Fibroblast of skin of scalp (primary cell): ENCODE results near the gene SNRNP25.

ENCODE experiments used
- DNase-seq: peaks from one replicate; pipeline ENCODE4 v3.0.0-alpha.2; 2013

The SNRNP25 gene

DNA sequence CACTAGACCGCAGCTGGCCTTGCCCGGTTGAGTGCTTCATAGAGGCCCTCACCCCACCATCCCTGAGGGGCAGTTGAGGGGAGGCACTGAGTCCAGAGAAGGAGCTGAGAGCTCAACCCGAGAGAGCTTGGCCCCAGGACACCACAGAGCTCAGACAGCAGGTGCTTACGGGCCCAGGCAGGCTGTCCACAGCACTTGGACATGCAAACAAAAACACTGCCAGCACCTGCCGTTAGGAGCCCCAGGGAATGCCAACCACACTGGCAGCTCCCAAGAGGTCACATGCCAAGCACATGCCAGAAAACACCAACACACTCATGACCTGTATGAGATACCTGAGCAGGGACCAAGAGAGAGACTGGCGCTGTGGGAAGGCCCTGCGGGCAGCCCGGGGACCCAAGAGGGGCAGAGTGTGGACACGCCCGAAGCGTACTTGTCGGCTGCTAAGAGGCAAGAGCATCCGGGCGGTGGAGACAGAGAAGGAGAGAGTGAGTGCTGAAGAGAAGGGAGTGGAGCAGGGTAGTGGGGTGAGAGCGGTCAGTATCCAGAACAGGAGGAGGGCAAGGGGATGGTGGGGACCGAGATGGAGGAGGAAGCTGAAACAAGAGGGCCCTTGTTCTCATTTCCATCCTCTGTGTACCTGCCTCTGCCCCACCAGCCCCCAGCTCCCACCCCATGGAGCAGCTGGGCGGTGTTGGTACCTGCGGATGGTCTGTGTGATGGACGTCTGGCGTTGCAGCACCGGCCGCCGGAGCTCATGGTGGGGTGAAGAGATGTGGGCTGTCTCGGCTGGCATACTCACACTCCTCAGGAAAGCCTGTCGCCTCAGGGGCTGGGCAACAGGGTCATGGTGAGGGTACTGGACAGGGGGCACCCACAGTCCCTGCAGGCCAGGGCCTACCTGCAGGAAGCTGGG is 10.6 kb downstream of the SNRNP25 start:
- DNase-seq = no peak

DNA sequence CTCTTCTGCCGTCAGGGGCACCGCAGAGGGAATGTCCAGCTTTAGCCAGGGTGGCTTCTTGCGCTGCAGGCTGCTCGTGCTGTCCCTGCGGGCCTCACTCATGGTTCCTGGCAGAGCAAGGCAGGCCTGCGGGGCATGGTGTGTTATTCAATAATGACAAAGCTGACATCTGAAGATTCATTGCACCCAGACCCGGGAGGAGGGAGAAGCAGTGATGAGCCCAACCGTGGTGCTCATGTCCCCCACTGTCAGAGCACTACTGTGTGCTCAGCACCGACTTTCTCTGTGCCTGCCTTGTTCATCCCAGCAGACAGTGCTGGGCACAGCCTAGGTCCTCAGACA is 11.3 kb downstream of the SNRNP25 start:
- DNase-seq = no peak

DNA sequence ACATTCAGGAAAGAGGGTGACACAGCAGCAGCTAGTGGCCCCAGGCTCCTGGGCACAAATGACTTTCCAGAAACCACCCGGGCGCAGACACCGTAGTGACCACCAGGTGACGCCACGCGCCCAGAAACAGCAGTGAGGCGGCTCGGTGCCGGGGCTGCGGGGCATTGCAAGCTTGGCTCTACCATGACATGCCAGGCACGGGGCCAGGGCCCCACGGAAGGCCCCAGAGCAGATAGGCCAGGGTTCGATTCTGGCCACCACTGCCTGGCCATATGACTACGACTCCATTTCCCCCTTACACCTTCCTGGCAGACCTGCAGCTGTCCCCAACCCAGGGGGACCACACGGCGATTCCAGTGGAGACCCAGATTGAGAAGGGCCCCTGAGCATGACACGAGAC is 12.1 kb downstream of the SNRNP25 start:
- peak; percentile 75 for DNase-seq

DNA sequence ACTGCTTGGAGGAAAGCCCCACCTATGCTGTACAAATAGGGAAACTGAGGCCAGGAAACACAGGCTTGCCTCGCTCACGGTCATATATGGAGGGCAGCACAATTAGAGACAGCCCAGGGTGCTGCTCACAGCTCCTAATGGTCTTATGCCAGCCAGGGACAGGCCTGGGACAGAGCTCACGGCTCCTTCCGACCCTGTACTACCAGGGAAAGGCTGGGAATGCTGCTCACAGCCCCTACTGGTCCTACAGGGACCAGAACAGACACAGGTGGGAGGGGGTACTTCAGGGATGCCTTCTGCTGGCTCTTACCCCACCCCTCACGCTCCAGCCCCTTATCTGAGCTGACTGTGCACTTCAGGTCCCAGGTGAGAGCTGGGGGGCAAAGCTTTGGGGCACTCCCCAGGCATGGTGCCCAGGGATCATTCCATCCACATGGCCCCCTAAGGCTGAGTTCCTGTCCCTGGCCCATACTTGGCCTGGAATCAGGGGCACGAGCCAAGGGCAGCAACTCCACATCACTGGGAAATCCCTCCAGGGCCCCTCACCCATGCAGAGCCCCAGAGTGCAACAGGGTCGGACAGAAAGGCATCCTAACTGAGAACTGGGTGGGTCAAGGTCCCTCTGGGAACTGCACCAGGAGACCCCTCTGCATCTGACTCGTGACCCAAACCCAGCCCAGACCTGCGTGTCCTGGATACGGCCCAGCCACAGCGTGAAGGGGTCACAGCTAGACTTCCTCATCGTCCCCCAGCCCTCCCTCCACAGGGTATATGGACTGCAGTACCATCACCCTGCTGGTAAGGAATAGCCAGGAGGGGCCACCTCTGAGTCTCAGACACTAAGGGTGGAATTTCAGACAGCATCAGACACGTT is 12.9 kb downstream of the SNRNP25 start:
- no peak for DNase-seq

DNA sequence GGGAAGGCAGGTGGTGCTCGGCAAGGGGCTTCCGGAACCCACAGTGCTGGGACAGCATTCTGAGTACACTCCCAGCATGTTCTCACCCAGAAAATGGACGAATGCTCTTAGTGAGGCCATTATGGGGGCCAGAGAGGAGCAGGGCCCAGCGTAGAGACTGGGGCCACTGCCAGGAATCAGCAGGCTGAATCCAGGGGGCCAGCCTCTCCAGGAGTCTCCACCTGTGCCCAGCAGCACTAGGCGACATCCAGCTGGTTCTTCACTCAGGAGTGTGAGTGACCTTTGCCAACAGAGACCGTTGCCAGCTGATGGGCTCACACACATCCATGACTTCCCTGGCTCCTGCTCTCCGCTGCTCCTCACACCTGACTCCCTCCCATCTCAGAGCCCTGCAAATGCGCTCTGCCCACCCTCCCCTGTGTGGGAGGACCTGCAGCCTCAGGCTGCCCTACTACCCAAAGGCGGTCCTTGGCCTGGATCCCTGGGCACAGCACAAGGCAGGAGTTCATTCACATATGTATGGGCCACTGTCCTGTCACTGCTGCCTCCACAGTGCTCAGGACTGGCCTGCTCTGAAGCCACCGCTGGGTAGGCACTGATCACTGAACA is 13.7 kb downstream of the SNRNP25 start:
- no peak for DNase-seq

DNA sequence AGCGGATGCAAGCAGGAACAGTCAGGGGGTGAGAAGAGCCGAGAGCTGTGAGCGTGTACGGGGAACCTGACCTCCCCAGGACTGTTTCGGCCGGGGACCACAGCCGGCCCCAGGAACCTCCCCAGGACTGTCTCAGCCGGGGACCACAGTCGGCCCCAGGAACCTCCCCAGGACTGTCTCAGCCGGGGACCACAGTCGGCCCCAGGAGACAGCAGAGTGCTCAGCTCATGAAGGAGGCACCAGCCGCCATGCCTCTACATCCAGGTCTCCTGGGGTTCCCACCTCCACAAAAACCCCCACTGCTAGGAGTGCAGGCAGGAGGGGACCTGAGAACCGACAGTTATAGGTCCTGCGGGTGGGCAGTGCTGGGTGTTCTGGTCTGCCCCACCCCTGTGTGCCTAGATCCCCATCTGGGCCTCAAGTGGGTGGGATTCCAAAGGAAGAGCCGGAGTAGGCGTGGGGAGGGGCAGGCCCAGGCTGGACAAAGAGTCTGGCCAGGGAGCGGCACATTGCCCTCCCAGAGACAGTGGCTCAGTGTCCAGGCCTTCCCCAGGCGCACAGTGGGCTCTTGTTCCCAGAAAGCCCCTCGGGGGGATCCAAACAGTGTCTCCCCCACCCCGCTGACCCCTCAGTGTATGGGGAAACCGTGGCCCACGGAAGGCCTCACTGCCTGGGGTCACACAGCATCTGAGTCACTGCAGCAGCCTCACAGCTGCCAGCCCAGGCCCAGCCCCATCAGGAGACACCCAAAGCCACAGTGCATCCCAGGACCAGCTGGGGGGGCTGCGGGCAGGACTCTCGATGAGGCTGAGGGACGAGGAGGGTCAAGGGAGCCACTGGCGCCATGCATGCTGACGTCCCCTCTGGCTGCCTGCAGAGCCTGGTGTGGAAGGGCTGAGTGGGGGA is 14.5 kb downstream of the SNRNP25 start:
- DNase-seq = no peak

DNA sequence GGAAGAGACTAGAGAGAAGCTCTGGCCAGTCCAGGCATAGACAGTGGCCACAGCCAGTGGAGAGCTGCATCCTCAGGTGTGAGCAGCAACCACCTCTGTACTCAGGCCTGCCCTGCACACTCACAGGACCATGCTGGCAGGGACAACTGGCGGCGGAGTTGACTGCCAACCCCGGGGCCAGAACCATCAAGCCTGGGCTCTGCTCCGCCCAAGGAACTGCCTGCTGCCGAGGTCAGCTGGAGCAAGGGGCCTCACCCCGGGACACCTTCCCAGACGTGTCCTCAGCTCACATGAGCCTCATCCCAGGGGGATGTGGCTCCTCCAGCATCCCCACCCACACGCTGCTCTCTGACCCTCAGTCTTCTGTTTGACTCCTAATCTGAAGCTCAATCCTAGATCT is 15.6 kb downstream of the SNRNP25 start:
- DNase-seq = no peak

DNA sequence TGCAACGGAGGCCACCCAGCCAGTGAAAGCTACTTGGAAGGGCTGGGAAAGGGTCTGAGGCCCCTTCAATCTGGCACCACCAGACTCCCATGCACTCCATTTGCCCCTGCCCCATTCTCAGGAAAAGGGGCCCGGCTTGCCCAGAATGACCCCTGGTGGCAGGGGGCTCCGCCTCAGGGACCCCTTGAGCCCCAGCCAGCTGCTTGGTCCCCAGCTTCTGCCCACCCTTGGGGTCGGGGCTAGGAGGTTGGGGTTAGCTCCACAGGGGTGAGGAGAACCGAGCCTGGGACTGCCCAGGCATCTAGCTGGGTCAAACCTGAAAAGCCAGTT is 17.5 kb downstream of the SNRNP25 start:
- no peak for DNase-seq

DNA sequence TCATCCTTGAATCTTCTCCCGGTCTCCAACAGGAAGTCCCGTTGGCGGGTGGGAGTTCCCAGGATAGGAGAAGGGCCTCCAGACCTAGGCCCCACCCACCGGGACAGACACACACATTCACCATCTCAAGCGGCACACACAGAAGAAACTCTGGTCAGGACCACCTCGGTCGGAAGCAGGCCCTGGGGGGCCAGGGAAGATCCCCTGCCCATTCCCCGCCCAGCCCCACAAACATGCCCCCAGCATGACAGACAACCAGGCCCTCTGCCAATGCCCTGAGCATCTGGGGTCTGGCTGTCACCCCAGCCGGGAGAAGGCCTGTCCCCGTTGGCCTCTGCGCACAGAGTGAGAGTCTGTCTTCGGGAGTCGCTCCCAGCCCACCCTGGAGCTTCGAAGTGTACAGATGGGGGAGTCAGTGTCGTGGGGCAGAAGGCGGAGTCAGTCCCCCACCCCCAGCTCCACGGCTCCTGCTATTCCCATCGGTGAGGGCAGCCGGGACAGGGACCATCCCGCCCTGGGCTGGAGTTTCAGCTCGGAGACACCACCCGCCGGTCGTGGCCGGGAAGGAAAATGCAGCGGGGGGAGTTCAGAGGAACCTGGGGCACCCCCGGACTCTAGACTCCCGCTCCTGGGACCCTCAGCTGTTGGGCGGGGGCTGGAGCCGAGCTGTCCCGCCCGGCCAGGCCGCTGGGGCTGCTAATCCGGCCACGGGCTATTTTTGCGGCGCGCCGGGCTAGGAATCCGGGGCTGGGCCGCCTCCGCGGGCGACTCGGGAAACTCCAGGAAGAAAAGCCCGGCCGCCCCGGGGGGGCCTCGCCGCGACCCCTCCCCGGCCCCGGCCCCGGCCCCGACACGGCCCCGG is 18.1 kb downstream of the SNRNP25 start:
- peak; percentile 82 for DNase-seq

DNA sequence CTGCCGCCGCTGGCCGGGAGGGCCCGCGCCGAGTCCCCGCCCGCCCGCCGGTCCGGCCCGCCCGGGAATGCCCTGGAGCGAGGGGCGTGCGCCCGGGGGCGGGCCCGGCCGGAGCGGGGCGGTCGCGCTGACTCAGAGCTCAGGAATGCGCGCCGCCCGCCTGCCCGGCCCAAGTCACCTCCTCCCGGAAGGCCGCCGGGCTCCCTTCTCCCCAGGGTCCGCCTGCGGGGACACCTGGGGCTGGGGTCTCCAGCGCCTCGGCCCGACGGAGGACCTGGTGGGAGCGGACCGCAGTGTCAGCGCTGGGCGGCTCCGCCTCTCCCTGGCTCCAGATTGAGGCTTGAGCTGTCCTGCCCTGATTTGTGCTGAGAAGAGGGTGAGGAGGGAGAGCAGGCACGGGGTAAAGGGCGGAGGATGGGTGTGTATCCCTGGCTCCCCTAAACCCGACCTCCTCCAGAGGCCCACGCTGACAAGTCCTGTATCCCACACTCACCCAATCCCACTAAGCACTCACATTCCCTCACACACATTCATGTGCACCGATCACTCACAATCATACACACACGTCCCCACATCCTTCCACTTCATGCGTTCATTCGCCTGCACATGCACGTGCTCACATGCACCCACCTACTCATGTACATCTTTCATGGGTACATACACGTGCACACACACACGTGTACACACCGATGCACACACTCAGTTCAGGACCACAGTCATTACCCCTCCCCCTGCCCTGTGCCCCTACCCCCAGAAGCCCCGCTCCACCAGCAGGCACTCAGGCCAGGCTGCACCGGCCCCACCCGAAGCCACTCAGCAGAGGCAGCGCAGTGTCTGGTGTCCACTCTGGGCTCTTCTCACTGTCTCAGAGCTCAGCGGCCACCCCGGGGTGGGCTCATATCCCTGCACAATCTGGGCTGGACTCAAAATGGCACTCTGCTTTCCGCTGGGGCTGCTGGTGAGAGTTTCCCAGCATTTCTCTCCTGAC is 19.2 kb downstream of the SNRNP25 start, which contains the start of gene RHBDF1:
TSS of gene RHBDF1 (minus strand) at position 71 of the 988 bp plus-strand sequence. CDS start 7,616 bp downstream, outside the sequence.
- DNase-seq = peak; percentile 67

DNA sequence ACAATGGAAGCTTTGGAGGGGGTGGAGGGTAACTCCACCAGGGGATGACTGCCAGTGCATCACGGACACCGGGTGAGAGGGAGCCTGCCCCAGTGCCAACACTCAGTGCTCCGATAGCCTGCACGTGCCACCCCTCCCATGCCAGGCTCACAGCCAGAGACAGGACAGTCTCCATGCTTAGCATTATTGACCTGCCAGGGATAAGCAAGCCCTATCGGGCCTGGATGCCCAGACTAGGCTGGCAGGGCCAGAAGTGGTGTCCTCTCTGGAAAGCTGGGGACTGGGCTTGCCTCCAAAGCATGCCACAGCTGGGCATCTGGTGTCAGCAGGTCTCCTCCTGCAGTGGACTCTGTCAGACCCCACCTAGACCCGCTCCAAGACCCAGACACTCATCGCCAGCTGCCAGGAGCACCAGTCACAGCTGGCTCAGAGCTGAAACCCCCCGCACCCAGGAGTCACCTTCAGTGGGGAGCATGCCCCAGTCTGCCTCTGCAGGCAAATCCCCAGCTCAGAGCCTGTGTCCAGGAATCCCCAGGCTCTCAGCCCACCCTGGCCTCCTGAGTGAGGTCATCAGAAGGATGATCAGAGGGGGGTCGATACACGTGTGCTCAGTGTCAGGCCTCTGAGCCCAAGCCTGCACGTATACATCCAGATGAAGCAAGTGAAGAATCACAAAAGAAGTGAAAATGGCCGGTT is 20.6 kb downstream of the SNRNP25 start:
- DNase-seq = no peak

DNA sequence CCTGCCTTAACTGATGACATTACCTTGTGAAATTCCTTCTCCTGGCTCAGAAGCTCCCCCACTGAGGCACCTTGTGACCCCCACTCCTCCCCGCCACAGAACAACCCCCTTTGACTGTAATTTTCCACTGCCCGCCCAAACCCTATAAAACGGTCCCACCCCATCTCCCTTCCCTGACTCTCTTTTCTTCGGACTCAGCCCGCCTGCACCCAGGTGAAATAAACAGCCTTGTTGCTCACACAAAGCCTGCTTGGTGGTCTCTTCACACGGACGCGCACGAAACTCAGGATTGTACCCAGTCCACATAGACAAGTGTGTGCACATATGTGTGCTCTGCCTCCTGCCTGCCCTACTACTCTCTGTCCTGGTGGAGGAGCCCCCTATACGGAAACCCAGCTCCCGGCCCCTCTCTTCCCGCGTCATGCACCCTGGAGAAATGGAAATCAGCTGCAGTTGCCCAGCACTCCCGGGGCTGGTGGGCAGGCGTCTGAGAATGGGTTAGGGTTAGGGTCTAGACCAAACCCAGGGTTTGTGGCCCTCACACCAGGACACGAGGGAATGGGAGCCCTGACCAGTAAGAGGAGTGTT is 21.2 kb downstream of the SNRNP25 start:
- no peak for DNase-seq

DNA sequence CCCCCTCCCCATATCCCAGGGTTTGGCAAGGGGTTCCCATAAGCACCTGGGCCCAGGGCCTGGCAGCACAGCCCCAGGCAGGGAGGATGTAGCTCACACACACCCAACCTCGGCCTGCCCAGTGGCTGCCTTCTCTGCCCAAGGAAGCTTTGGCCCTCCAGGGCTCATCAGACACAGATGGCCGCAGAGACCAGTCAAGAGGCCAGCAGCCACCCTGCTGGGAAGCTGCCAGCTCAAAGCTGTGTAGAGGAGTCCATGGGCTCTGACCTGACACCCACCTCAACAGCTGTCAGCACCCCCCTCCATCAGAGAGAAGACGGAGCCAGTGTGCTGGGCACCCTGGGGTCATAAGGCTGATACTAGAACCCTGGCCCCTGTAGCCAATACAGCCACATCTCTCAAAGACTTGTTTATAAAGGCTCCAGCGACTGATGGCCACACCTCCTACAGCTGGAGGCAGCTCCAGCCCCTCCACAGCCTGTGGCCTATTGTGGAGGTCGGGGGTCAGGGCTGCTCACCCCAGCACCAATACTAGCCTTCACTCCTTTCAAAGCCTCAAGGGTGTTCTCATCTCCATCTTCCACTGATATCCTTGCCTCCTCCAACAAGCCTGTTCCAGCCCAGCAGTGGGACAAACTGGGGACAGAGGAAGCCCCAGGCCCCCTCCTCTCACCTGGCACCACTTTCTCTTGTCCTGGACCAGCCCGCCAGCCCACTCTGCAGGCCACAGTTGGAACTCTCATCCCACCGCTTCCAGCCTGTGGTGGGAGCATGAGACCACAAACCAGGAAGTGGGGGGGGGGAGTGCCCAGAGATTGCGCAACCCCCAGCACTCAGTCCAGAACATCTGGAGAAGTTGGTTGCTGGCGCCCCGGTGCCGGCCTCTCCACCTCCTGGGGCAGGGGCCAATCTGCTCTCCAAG is 22.2 kb downstream of the SNRNP25 start:
- peak; percentile 84 for DNase-seq

DNA sequence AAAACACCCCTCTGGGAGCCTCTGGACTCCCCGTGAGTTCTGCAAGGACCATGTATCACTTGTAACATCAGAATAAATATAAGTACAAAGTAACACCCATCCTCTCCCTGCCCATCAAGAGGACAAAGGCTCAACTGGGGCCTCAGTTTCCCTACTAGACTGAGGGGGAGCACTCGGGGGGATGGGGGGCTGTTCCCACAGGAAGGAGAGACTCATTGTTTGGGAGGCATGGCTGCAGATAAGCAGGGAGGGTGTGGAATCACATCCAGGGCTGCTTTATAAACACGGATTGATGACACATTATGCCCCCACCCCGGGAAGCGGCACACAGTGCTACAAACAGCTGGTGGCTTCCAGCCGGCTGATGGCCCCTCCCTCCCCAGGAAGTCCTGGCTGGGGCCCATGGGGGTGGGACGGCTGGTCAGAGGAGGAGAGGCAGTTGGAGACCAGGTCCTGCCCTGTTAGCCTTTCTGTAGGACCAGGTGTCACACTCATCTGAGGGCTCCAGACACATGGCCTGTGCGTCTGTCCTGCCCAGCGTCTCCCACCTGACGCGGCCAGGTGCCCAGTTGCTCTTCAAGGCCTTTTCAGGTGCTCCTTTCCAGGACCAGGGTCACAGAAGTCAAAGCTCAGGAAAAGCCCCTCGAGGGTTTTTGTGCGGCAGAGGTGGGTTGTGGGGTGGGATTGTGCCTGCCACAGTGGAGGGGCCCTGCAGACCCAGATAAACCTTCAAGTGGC is 23.1 kb downstream of the SNRNP25 start:
- peak; percentile 83 for DNase-seq

DNA sequence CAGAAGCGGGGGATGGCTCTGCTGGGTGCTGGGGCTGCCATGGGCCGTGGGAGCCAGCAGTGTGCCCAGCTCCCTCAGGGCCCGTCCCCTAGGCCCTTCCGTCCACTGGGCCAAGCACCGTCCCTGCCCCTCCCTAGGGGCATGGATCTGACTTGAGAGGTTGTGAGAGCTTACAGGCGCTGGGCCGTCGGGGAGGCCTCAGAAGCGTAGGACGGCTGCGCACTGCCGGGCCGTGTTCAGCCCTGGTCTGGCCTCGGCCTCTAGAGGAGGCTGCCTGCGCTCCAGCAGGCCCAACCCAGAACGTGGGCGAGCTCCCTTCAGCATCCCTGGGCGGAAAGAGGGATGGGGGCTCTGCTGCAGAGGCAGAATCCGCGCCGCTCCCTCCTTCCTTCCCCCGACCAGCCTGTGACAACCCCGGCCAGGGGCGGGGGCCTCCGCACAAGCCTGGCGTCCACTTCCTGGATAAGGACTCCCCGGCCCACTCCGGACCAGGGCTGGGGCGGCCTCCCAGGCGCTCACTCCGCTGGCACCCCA is 23.7 kb downstream of the SNRNP25 start:
- DNase-seq = peak; percentile 64

DNA sequence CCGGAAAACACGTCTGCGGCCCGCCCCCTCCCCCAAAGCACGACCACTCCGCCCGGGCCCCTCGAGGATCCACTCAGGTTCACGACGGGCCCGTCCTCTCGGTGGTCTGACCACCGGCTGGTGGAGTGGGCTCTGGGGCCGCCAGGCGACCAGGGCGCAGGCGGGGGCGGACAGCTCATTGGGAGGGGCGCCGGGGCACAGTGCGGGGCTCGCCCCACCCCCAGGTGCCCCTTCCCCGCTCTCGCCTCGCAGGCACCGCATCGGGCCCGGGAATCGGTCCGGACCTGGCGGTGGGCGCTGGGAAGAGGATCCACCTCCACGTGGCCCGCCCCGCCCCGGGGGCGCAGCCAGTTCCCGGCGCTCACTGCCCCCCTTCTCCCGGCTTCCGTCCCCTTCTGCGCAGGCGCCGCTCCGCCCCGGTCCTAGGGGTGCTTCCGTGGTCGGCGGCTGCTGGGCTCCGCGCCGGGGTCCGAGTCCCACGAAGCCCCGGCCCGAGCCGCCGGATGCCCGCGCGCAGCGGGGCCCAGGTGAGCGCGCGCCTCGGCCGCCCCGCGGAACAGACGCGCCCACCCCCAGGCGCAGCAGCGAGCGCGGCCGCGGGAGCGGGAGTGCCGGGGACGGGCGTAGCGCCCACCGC is 24.3 kb downstream of the SNRNP25 start, which contains the start of gene MPG:
TSS of gene MPG (plus strand) at position 419 of the 637 bp plus-strand sequence. CDS start at position 504, 85 bp downstream.
- peak; percentile 84 for DNase-seq
